Astrocyte of the cerebellum (primary cell): ENCODE data around the gene RAVER1.
"Not testable (repeated sequence)": the region's sequence is repeated elsewhere in the genome, so short reads cannot be mapped to it uniquely, and the experiment has no call there.

Source experiments
- DNase-seq: peaks from one replicate; pipeline ENCODE4 v3.0.0-alpha.2; 2011; ENCODE audit warnings: low read depth
- H3K4me3 ChIP-seq: 2 replicates; pipeline ENCODE4 v1.5.1; 2011; ENCODE audit warnings: mild to moderate bottlenecking, low read depth, low read length, moderate library complexity
- in situ Hi-C: cut with HindIII; loops from 2 replicates; pipeline ENCODE4 v1.10.0; 2017; ENCODE audit warnings: low sequenced_read_pairs
- TF ChIP-seq, protein P1 (sequence below): IDR thresholded peaks from 2 replicates; pipeline ENCODE4 v1.5.1; 2012; ENCODE audit warnings: low read length, low read depth, moderate library complexity, mild to moderate bottlenecking; ENCODE audit errors: missing control alignments

RAVER1 gene

DNA sequence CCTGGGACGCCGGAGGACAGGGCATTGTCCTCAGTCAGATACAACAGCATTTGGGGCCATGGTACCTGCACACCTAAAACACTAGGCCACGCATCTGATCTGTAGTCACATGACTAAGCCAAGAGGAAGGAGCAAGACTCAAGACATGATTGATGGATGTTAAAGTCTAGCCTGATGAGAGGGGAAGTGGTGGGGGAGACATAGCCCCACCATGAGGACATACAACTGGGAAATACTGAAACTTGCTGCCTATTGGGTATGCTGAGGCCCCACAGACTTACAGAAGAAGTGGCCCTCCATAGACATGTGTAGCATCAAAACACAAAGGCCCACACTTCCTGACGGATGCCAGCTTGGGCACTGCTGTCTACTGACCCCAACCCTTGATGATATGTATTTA is 47.9 kb downstream of the RAVER1 start:
- TF ChIP-seq, protein P1, sequence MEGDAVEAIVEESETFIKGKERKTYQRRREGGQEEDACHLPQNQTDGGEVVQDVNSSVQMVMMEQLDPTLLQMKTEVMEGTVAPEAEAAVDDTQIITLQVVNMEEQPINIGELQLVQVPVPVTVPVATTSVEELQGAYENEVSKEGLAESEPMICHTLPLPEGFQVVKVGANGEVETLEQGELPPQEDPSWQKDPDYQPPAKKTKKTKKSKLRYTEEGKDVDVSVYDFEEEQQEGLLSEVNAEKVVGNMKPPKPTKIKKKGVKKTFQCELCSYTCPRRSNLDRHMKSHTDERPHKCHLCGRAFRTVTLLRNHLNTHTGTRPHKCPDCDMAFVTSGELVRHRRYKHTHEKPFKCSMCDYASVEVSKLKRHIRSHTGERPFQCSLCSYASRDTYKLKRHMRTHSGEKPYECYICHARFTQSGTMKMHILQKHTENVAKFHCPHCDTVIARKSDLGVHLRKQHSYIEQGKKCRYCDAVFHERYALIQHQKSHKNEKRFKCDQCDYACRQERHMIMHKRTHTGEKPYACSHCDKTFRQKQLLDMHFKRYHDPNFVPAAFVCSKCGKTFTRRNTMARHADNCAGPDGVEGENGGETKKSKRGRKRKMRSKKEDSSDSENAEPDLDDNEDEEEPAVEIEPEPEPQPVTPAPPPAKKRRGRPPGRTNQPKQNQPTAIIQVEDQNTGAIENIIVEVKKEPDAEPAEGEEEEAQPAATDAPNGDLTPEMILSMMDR = no peak
- no peak overlapping the region for H3K4me3 ChIP-seq
- in situ Hi-C loops = loop anchor here (10.0 kb wide), 1 partner anchor 119 kb away; the partner anchor contains the start of gene CDC37
- no peak for DNase-seq

DNA sequence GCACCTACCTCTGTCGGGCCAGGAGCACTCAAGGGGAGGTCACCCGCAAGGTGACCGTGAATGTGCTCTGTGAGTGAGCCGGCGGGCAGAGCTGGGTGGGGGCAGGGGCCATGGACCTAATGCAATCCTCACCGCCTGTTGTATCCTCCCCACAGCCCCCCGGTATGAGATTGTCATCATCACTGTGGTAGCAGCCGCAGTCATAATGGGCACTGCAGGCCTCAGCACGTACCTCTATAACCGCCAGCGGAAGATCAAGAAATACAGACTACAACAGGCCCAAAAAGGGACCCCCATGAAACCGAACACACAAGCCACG is 48.4 kb downstream of the RAVER1 start:
- no peak for DNase-seq
- in situ Hi-C loops = loop anchor here (10.0 kb wide), 1 partner anchor 120 kb away; the partner anchor contains the start of gene CDC37
- TF ChIP-seq, protein P1 = no peak
- no peak overlapping the region for H3K4me3 ChIP-seq

DNA sequence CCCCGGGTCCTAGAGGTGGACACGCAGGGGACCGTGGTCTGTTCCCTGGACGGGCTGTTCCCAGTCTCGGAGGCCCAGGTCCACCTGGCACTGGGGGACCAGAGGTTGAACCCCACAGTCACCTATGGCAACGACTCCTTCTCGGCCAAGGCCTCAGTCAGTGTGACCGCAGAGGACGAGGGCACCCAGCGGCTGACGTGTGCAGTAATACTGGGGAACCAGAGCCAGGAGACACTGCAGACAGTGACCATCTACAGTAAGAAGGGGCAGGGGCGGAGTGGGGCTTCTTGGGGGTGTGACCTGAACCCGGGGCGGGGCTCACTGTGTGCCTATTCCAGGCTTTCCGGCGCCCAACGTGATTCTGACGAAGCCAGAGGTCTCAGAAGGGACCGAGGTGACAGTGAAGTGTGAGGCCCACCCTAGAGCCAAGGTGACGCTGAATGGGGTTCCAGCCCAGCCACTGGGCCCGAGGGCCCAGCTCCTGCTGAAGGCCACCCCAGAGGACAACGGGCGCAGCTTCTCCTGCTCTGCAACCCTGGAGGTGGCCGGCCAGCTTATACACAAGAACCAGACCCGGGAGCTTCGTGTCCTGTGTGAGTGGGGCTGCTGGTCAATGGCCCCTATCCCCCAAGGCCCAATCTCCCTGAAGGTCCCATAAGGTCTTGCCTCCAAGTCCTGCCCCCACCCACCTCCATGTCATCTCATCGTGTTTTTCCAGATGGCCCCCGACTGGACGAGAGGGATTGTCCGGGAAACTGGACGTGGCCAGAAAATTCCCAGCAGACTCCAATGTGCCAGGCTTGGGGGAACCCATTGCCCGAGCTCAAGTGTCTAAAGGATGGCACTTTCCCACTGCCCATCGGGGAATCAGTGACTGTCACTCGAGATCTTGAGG is 49.0 kb downstream of the RAVER1 start:
- no peak for DNase-seq
- TF ChIP-seq, protein P1 = no peak
- in situ Hi-C loops = loop anchor here (10.0 kb wide), 1 partner anchor 120 kb away; the partner anchor contains the start of gene CDC37
- no peak overlapping the region for H3K4me3 ChIP-seq

DNA sequence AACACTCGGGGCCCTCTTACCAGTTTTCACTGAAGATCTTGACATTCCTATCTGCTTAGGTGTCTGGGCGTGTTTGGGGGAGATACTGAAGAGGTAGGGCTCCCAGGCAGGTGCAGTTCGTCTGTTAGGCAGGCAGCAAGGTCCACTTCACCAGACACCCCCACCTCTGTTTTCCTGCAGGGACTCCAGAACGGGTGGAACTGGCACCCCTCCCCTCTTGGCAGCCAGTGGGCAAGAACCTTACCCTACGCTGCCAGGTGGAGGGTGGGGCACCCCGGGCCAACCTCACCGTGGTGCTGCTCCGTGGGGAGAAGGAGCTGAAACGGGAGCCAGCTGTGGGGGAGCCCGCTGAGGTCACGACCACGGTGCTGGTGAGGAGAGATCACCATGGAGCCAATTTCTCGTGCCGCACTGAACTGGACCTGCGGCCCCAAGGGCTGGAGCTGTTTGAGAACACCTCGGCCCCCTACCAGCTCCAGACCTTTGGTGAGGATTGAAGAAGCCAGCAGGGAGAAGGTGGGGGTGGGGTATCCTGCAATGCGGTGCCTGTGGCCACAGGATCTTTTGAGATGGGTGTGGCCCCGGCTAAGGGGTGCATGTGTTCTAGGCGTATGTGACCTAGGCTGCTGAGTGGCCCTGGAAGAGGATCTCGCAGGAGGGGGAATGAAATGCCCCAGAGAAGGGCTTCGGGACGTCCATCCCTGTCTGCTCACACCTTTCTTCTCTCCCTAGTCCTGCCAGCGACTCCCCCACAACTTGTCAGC is 49.8 kb downstream of the RAVER1 start:
- no peak for DNase-seq
- H3K4me3 ChIP-seq = no peak overlapping the region
- TF ChIP-seq, protein P1 = no peak
- in situ Hi-C loops = loop anchor here (10.0 kb wide), 1 partner anchor 121 kb away; the partner anchor contains the start of gene CDC37

DNA sequence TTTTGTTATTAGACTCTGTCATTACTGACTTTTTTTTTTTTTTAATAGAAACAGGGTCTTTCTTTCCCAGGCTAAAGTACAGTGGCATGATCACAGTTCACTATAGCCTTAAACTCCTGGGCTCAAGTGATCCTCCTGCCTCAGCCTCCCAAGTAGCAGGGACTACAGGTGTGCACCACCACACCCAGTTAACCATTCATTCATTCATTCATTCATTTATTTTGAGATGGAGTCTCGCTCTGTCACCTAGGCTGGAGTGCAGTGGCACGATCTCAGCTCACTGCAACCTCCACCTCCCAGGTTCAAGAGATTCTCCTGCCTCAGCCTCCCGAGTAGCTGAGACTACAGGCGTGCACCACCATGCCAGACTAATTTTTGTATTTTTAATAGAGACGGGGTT is 51.3 kb downstream of the RAVER1 start:
- in situ Hi-C loops = loop anchor here (10.0 kb wide), 1 partner anchor 123 kb away; the partner anchor contains the start of gene CDC37
- not testable (repeated sequence) for H3K4me3 ChIP-seq, DNase-seq

DNA sequence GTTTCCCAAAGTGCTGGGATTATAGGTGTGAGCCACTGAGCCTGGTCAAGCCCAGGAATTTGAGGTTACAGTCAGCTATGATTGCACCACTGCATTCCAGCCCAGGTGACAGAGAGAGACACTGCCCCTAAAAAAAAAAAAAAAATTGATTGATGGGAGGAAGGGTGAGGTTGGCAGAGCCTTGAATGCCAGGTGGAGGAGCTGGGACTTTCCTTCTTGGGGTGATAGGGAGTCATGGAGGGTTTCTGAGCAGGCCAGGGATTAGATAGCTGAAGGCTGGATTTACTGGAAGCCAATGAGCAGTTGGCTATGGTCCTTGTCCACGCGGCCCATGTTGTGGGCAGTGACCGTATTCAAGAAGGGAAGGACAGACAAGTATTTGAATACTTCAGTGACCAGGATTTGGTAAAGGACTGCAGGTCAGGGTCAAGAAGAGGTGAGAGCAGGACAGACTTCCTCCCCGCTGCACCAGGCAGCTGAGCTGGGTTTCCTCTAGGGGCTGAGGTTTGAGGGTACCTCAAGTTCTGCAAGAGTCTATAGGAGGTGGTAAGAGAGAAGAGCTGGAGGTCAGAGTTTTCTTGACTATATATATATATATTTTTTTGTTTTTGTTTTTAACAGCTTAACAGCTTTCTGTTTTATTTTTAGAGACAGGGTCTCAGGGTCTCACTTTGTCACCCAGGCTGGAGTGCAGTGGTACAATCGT is 53.4 kb downstream of the RAVER1 start:
- no peak for DNase-seq
- in situ Hi-C loops = loop anchor here (10.0 kb wide), 1 partner anchor 125 kb away; the partner anchor contains the start of gene CDC37
- no peak overlapping the region for H3K4me3 ChIP-seq
- TF ChIP-seq, protein P1 = no peak
